Astrocyte of the cerebellum (primary cell): ENCODE measurements around the gene LYZL2.
"Not testable (repeated sequence)": the region's sequence is repeated elsewhere in the genome, so short reads cannot be mapped to it uniquely, and the experiment has no call there.

ENCODE experiments used
- DNase-seq: peaks from one replicate; pipeline ENCODE4 v3.0.0-alpha.2; 2011; ENCODE audit warnings: low read depth
- H3K4me3 ChIP-seq: 2 replicates; pipeline ENCODE4 v1.5.1; 2011; ENCODE audit warnings: mild to moderate bottlenecking, low read depth, low read length, moderate library complexity
- CTCF ChIP-seq: IDR thresholded peaks from 2 replicates; pipeline ENCODE4 v1.5.1; 2012; ENCODE audit warnings: low read length, low read depth, moderate library complexity, mild to moderate bottlenecking; ENCODE audit errors: missing control alignments
- in situ Hi-C: cut with HindIII; loops from 2 replicates; pipeline ENCODE4 v1.10.0; 2017; ENCODE audit warnings: low sequenced_read_pairs

Gene LYZL2

GRCh38 chr10:30662814-30663213 lies 33.3 kb upstream of the LYZL2 start:
- TF ChIP-seq CTCF = no peak
- DNase-seq = no peak
- in situ Hi-C loops = no loop called here
- H3K4me3 ChIP-seq = no peak overlapping the region

- DNase-seq, in situ Hi-C loops: not testable (repeated sequence)
Measured at GRCh38 chr10:30660314-30660713, 30.8 kb upstream of the LYZL2 start.

GRCh38 chr10:30656233-30656632 lies 26.7 kb upstream of the LYZL2 start:
- in situ Hi-C loops = no loop called here
- no peak for TF ChIP-seq CTCF
- H3K4me3 ChIP-seq = no peak overlapping the region
- no peak for DNase-seq

More at GRCh38 chr10:30660314-30660713, 30.8 kb upstream of the LYZL2 start:
- not testable (repeated sequence) for H3K4me3 ChIP-seq

- DNase-seq, in situ Hi-C loops, H3K4me3 ChIP-seq: not testable (repeated sequence)
Measured at GRCh38 chr10:30655001-30655400, 25.4 kb upstream of the LYZL2 start.

- DNase-seq, in situ Hi-C loops, H3K4me3 ChIP-seq: not testable (repeated sequence)
Measured at GRCh38 chr10:30651470-30652397, 22.2 kb upstream of the LYZL2 start.

GRCh38 chr10:30647089-30647488 lies 17.5 kb upstream of the LYZL2 start:
- no peak for DNase-seq
- no peak overlapping the region for H3K4me3 ChIP-seq
- in situ Hi-C loops = no loop called here
- TF ChIP-seq CTCF = no peak

GRCh38 chr10:30645340-30645827 lies 15.8 kb upstream of the LYZL2 start:
- in situ Hi-C loops = no loop called here
- no peak overlapping the region for H3K4me3 ChIP-seq
- DNase-seq = peak; percentile 6
- no peak for TF ChIP-seq CTCF

GRCh38 chr10:30644408-30644861 lies 14.9 kb upstream of the LYZL2 start:
- DNase-seq, in situ Hi-C loops, H3K4me3 ChIP-seq: not testable (repeated sequence)

- DNase-seq, in situ Hi-C loops, H3K4me3 ChIP-seq: not testable (repeated sequence)
Measured at GRCh38 chr10:30643557-30644199, 14.1 kb upstream of the LYZL2 start.

- H3K4me3 ChIP-seq, DNase-seq, in situ Hi-C loops: not testable (repeated sequence)
Measured at GRCh38 chr10:30642856-30643255, 13.3 kb upstream of the LYZL2 start.
